Neuronal stem cell (in vitro differentiated cells): ENCODE measurements around the gene MAML2.

Source experiments
- DNase-seq: peaks from one replicate; pipeline ENCODE4 v3.0.0-alpha.2; 2013; ENCODE audit warnings: low spot score
- H2AFZ ChIP-seq: one replicate; pipeline ENCODE4 v1.6.1; 2013; ENCODE audit warnings: mild to moderate bottlenecking, low read length, inconsistent platforms
- H2AK5ac ChIP-seq: 2 replicates; pipeline ENCODE4 v1.6.1; 2013; ENCODE audit warnings: low read depth, mild to moderate bottlenecking, inconsistent platforms, low read length, moderate library complexity, mixed read lengths
- H2BK120ac ChIP-seq: 2 replicates; pipeline ENCODE4 v1.6.1; 2013; ENCODE audit warnings: low read depth, mild to moderate bottlenecking, inconsistent platforms, low read length, moderate library complexity, mixed read lengths
- H2BK12ac ChIP-seq: one replicate; pipeline ENCODE4 v1.6.1; 2013; ENCODE audit warnings: low read length, inconsistent platforms
- H2BK15ac ChIP-seq: 2 replicates; pipeline ENCODE4 v1.6.1; 2013; ENCODE audit warnings: mild to moderate bottlenecking, low read length, inconsistent platforms, mixed read lengths
- H2BK5ac ChIP-seq: one replicate; pipeline ENCODE4 v1.6.1; 2013; ENCODE audit warnings: inconsistent platforms, mild to moderate bottlenecking, low read length, moderate library complexity
- H3K14ac ChIP-seq: one replicate; pipeline ENCODE4 v1.6.1; 2013; ENCODE audit warnings: low read length, inconsistent platforms
- H3K18ac ChIP-seq: 2 replicates; pipeline ENCODE4 v1.6.1; 2013; ENCODE audit warnings: low read length, inconsistent platforms
- H3K23ac ChIP-seq: 2 replicates; pipeline ENCODE4 v1.6.1; 2013; ENCODE audit warnings: low read depth, mild to moderate bottlenecking, mixed read lengths, low read length, inconsistent platforms; ENCODE audit not compliant: poor library complexity
- H3K27ac ChIP-seq: replicated peaks from 3 replicates; pipeline ENCODE4 v1.5.1; 2013; ENCODE audit warnings: low read length, inconsistent platforms
- H3K27me3 ChIP-seq, 3 experiments: 2 replicates each; pipeline ENCODE4 v1.6.1; 2013; ENCODE audit warnings: low read length in 3 of 3, mild to moderate bottlenecking in 2 of 3, inconsistent platforms in 1 of 3, low read depth in 1 of 3, mixed read lengths in 1 of 3, moderate library complexity in 1 of 3; ENCODE audit not compliant: control insufficient read depth in 3 of 3, insufficient read depth in 3 of 3
- H3K36me3 ChIP-seq, 2 donors: replicated peaks in 1 of 2; 2 replicates each; pipeline ENCODE4 v1.6.1; 2013; ENCODE audit warnings: low read length in 2 of 2; ENCODE audit not compliant: control insufficient read depth in 2 of 2, insufficient read depth in 2 of 2
- H3K4ac ChIP-seq: 2 replicates; pipeline ENCODE4 v1.6.1; 2013; ENCODE audit warnings: inconsistent platforms, mild to moderate bottlenecking, low read length, moderate library complexity
- H3K4me1 ChIP-seq, 2 donors: 1 replicate in 1 of 2; 2 replicates in 1 of 2; pipeline ENCODE4 v1.6.1; 2013; ENCODE audit warnings: low read length in 2 of 2, low read depth in 1 of 2; ENCODE audit not compliant: control insufficient read depth in 2 of 2, insufficient read depth in 1 of 2
- H3K4me2 ChIP-seq: one replicate; pipeline ENCODE4 v1.6.1; 2013; ENCODE audit warnings: mild to moderate bottlenecking, low read length, inconsistent platforms; ENCODE audit not compliant: insufficient read depth, poor library complexity, severe bottlenecking
- H3K4me3 ChIP-seq, 2 donors: 2 replicates each; pipeline ENCODE4 v1.5.1; 2013; ENCODE audit warnings: low read length in 2 of 2, mild to moderate bottlenecking in 2 of 2, inconsistent platforms in 1 of 2, moderate library complexity in 1 of 2
- H3K79me1 ChIP-seq: one replicate; pipeline ENCODE4 v1.6.1; 2013; ENCODE audit warnings: low read depth, mild to moderate bottlenecking, inconsistent platforms, low read length, moderate library complexity
- H3K9ac ChIP-seq: one replicate; pipeline ENCODE4 v1.6.1; 2013; ENCODE audit warnings: mild to moderate bottlenecking, low read depth, low read length, inconsistent platforms; ENCODE audit not compliant: poor library complexity
- H3K9me3 ChIP-seq, 2 donors: replicated peaks in 1 of 2; 2 replicates each; pipeline versions ENCODE3 to v1.6.1; 2013; ENCODE audit warnings: low read length in 2 of 2, mild to moderate bottlenecking in 2 of 2, inconsistent platforms in 1 of 2, low read depth in 1 of 2, mixed read lengths in 1 of 2, moderate library complexity in 1 of 2; ENCODE audit not compliant: control insufficient read depth in 2 of 2, insufficient read depth in 1 of 2
- H4K8ac ChIP-seq: one replicate; pipeline ENCODE4 v1.6.1; 2013; ENCODE audit warnings: low read depth, mild to moderate bottlenecking, inconsistent platforms, low read length, moderate library complexity
- H4K91ac ChIP-seq: one replicate; pipeline ENCODE4 v1.6.1; 2013; ENCODE audit warnings: low read length, low read depth, mild to moderate bottlenecking, inconsistent platforms; ENCODE audit not compliant: poor library complexity
- WGBS, 2 donors: extraction: QIAGEN DNeasy Blood & Tissue Kit; methylation state at CpG; one replicate each; pipeline ENCODE4 v1.1.7; 2013; ENCODE audit warnings: missing lambda C conversion rate in 2 of 2, mixed read lengths in 1 of 2; ENCODE audit not compliant: insufficient read length in 2 of 2, insufficient replicate concordance in 1 of 2; ENCODE audit errors: extremely low coverage in 2 of 2; 5-methylcytosine and 5-hydroxymethylcytosine counted together

MAML2 gene

DNA sequence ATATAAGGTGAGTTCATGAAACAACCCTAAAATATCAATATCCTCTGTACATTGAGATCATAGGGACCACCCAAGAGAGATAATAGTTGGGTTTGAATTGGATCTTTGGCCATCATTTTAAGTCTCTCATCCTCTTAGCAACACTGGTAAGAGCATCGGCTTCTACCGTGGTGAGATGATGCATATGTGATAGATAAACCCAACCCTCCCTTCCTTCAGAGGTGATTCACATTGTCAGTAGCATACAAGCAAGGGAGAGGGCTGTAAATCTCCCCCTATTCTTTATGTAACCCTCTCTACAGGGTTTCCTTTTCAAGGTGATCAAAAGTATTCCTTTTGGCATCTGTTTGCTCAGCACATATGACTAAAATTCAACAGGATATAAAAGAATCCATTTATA lies 316.7 kb downstream of the MAML2 start:
- Histone ChIP-seq H3K4ac (no peak overlapping the region), H3K14ac (no peak overlapping the region), H2AFZ (no peak overlapping the region), H3K18ac (no peak overlapping the region), H3K4me1 (peaks cover 0 to 2% of the 10 kb centered on the region in 2 donors), H3K23ac (no peak overlapping the region), H2BK120ac (no peak overlapping the region), H2BK15ac (no peak overlapping the region), H3K36me3 (no peaks in the 10 kb centered on the region), H4K91ac (no peak overlapping the region), H4K8ac (no peak overlapping the region), H3K4me3 (no peak overlapping the region), H3K27ac (no peak overlapping the region), H2BK5ac (no peak overlapping the region), H3K27me3 (no peaks in the 10 kb centered on the region), H3K4me2 (no peak overlapping the region), H3K79me1 (no peaks in the 10 kb centered on the region), H3K9ac (no peak overlapping the region), H2AK5ac (no peak overlapping the region), H3K9me3 (peaks cover 0 to 3% of the 10 kb centered on the region in 2 donors), H2BK12ac (no peak overlapping the region)
- no CpG with 5 or more reads among the region's 2 CpGs for WGBS, 2 donors
- DNase-seq = no peak

DNA sequence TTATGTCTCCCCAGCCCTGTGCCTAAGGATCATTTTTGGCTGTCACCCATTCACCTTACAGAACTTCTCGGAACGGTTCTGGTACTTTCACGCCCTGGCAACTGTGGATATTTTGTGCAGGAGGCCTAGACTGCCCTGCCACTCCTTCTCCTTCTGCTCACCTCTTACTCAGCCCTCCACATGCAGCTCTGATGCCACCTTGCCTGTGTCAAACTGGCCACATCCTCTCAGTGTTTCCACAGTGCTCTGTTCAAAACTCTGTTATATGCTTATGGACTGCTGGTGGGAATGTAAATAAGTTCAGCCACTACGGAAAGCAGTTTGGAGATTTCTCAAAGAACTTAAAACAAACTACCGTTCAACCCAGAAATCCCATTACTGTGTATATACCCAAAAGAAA lies 318.3 kb downstream of the MAML2 start:
- no peak overlapping the region for H3K9ac ChIP-seq
- H3K4ac ChIP-seq = no peak overlapping the region
- no peak overlapping the region for H4K8ac ChIP-seq
- H3K4me1 ChIP-seq = peaks cover 2% of the 10 kb centered on the region in 2 donors
- H3K4me2 ChIP-seq = no peak overlapping the region
- no peaks in the 10 kb centered on the region for H3K79me1 ChIP-seq
- no peak overlapping the region for H2AK5ac ChIP-seq
- H3K27me3 ChIP-seq = no peaks in the 10 kb centered on the region
- H2BK12ac ChIP-seq = no peak overlapping the region
- no peak overlapping the region for H3K23ac ChIP-seq
- H4K91ac ChIP-seq = no peak overlapping the region
- no peak overlapping the region for H3K14ac ChIP-seq
- no peak overlapping the region for H2AFZ ChIP-seq
- no peak overlapping the region for H3K18ac ChIP-seq
- no peak for DNase-seq
- no peak overlapping the region for H3K4me3 ChIP-seq
- H3K9me3 ChIP-seq = peaks cover 0 to 3% of the 10 kb centered on the region in 2 donors
- no peak overlapping the region for H3K27ac ChIP-seq
- no CpG with 5 or more reads among the region's 5 CpGs for WGBS, 2 donors
- H2BK15ac ChIP-seq = no peak overlapping the region
- no peaks in the 10 kb centered on the region for H3K36me3 ChIP-seq
- H2BK5ac ChIP-seq = no peak overlapping the region
- H2BK120ac ChIP-seq = no peak overlapping the region

DNA sequence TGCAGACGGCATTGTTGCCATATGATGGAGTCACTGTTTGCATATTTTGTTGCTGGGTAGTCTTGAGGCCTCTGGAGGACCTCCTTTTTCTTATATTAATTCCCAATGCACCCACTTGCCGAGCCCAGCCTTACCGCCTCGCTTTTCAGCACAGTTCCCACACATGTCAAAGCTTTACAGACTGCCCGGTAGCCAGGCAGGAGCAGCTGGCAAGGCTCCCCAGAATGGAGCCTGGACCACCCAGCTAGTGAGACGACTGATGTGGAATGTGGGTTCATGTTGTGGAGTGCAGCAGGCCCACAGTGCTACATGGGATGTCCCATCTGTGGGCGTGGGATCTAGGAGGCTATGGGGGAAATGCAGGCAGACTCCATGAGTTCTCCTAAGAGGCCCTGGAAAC lies 319.7 kb downstream of the MAML2 start:
- Histone ChIP-seq H3K27ac (no peak overlapping the region), H3K18ac (peak overlapping the region; percentile 54), H2AK5ac (no peak overlapping the region), H3K4me1 (peaks cover 2% of the 10 kb centered on the region in 2 donors), H2BK120ac (no peak overlapping the region), H3K4ac (no peak overlapping the region), H3K27me3 (no peaks in the 10 kb centered on the region), H3K4me3 (no peak overlapping the region), H4K8ac (no peak overlapping the region), H3K9ac (no peak overlapping the region), H3K23ac (peak overlapping the region; percentile 17), H2AFZ (no peak overlapping the region), H3K9me3 (peaks cover 0 to 3% of the 10 kb centered on the region in 2 donors), H3K14ac (no peak overlapping the region), H3K4me2 (no peak overlapping the region), H2BK12ac (no peak overlapping the region), H2BK5ac (no peak overlapping the region), H4K91ac (no peak overlapping the region), H2BK15ac (no peak overlapping the region), H3K79me1 (no peaks in the 10 kb centered on the region), H3K36me3 (no peaks in the 10 kb centered on the region)
- DNase-seq = no peak
- WGBS, 2 donors = no CpG with 5 or more reads among the region's 7 CpGs

DNA sequence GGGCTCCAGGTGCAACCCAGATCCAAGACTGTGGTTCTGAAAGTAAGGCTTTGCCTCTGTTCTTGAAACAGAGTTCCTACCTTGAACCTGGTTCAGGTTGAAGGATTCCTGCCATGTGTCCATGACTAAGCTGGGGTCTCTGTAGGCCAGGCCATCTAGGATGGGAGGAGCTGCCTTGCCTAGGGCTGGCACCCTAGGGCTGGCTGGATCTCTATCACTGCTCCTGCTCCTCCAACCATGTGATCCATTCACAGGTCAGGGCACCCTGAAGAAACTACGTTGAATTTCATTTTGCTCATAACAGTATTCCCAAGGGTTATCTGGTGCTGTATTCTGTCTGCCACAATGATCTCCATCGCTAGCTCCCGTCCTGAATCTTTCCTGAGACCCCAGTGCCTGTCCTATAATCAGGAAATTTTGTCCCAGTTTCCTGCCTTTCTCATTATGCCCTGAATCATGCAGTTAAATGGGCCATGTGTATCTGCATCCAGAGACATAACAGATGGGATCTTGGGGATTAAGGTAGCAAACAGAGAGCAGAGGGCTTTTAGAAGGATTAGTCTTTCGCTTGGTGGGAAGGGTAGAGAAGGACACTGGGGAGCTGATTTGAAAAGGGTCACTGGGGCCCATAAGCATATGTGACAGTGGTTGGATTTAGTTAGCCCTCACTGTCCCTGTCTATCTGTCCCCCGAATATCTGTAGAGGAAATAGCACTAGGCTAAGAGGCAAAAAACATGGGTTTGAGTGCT lies 320.9 kb downstream of the MAML2 start:
- Histone ChIP-seq H3K9ac (no peak overlapping the region), H2BK120ac (no peak overlapping the region), H3K4me3 (no peak overlapping the region), H3K4me2 (no peak overlapping the region), H2AFZ (no peak overlapping the region), H3K4me1 (peaks cover 2% of the 10 kb centered on the region in 2 donors), H3K27me3 (no peaks in the 10 kb centered on the region), H3K9me3 (peaks cover 0 to 3% of the 10 kb centered on the region in 2 donors), H3K36me3 (no peaks in the 10 kb centered on the region), H2BK5ac (no peak overlapping the region), H3K4ac (no peak overlapping the region), H3K14ac (no peak overlapping the region), H2BK15ac (no peak overlapping the region), H3K27ac (no peak overlapping the region), H2BK12ac (no peak overlapping the region), H3K79me1 (no peaks in the 10 kb centered on the region), H2AK5ac (no peak overlapping the region), H4K91ac (no peak overlapping the region), H4K8ac (no peak overlapping the region), H3K18ac (no peak overlapping the region), H3K23ac (no peak overlapping the region)
- WGBS, 2 donors = no CpG with 5 or more reads among the region's 5 CpGs
- DNase-seq = no peak
